GM18526 (cell line): Measurements from ENCODE around the gene CDC42BPA.

Source experiments
- POLR2A ChIP-seq: IDR thresholded peaks from 3 replicates; pipeline ENCODE4 v1.6.1; 2011; ENCODE audit not compliant: insufficient read length; ENCODE audit errors: extremely low read depth

Gene CDC42BPA

GRCh38 chr1:227318853-227319607 is 738 bp upstream of the CDC42BPA start:
- no peak for TF ChIP-seq POLR2A

DNA sequence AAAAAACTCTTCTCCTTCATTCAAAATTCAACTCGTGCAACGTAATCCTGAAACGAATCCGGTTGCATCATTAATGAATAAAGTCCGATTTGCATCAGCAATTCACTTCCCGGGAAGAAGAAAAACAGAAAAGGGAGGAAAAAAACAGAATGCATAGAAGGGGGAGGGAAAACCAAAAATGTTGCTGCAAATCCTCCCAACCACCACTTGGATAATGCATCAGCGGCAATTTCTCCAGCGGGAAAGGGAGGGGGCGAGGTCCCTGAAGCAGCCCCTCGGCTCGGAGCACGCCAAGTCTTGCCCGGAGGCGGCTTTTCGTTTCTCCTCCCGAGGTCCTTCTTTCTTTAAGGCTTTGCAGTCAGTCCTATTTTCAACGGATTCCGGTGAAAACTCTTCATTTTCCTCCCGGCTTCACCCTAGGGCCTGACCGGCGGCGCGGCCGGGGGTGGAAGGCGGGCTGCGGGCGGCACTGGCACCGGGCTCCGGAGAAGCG is 723 bp downstream of the CDC42BPA start:
- no peak for TF ChIP-seq POLR2A

DNA sequence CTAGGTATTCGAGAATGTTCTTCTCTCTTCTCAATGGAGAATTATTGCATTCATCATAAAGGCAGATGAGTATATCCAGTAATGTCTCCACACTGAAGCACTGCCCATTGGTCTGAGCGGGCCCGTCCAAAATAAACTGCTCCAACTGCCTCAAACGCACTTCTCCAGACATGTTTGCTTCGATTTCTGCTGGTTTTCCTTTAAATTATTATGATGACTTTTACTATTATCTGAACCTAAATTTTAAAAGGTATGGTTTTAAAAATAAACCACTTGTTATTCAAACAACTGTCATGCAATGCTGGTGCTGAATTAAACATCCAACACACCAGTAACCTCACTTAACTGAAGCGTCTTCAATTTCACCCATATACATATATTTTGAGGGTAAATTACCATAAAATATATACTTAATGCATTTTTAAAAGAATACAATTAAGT is 1.3 kb downstream of the CDC42BPA start:
- no peak for TF ChIP-seq POLR2A

GRCh38 chr1:227316456-227316855 is 1.8 kb downstream of the CDC42BPA start:
- no peak for TF ChIP-seq POLR2A

DNA sequence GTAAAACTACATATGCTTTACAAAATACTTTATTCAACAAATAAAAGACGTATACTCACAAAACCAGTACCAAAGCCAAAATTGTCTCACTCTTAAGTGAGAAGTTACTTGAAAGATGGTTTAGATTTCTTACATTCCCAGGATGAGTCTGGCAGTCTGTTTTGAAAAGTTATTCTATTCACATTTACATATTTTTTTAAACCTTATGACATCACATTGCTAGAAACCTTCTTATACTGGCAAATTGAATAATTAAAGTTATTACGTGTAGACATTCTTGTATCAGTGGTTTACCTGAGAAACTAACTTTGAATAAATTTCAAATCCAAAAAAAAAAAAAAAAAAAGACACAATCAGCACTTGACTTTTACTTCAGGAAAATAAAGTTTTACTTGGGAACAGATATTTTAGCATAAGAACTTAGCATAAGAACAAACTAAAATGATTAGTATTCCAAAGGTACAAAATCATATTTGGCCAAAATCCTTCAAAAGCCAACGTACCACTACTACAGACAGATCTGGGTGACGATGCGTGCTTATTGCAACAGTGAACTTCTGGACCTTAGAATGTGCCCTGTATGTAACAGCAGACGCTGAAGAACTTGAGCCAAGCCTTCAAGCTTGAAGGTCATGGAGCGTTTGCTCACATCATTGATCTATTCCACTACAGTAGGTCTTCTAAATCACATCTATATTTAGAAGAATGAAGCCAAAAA is 2.5 kb downstream of the CDC42BPA start:
- no peak for TF ChIP-seq POLR2A

DNA sequence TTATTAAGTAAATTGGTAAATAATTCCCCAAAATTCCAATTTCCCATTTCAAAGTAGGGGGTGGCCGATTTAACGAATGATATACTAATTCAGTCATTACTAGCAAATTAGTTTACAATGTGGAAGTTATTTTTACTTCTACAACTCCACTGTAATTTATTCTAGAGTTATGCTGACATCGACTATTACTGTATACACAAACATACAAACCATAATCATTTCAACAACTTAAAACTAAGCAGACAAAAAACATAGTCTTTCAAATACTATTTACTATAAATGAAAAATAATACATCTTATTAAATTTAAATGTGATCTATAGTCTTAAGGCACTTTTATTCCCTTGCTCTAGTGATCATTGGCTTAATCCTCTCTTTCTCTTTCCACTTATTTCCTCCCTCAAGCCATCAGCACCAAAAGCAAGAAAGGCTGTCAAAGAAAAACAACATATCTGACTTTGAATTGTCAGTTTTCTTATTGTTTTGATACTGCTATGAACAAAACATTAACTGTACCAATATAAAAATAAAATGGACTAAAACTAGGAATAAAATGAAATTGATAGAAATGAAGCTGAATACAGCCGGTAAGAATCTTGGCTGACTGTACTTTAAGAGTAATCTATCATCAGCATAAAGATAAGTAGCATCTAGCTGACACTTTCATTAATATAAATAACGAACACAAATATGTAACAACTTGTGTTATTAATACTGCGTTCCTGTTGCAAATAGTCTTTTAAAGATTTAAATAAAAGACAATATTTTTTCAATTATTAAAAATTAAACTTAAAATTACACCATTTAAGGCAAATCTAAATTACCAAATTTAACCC is 4.1 kb downstream of the CDC42BPA start:
- no peak for TF ChIP-seq POLR2A

GRCh38 chr1:227312361-227313025 is 5.8 kb downstream of the CDC42BPA start:
- TF ChIP-seq POLR2A, result no peak

DNA sequence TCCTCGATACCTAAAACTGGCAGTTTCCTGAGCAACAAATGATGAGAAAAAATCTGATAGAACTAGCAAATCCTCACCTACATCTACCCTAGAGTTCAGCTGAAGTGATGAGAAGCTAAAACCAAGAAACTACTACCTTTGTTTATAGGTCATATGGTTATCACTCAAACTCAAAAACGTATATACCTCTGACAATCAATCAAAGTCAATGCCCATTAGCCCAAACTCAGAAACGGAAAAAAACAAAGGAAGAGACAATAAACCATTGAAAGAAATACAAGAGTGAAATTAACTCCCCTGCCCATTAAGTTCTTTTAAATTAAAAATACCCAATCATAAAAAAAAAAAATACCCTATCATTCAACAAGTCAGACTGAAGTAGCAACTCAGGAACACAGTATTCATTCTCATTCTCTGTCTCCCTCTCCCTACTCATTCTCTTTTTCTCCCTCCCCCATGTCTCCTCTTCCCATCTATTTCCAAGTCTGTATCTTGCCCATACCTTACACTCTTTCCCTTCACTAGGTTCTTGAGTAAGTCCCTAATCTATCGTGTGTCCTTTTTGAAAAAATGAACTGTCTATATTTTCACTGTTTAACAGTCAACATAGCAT is 6.8 kb downstream of the CDC42BPA start:
- no peak for TF ChIP-seq POLR2A

DNA sequence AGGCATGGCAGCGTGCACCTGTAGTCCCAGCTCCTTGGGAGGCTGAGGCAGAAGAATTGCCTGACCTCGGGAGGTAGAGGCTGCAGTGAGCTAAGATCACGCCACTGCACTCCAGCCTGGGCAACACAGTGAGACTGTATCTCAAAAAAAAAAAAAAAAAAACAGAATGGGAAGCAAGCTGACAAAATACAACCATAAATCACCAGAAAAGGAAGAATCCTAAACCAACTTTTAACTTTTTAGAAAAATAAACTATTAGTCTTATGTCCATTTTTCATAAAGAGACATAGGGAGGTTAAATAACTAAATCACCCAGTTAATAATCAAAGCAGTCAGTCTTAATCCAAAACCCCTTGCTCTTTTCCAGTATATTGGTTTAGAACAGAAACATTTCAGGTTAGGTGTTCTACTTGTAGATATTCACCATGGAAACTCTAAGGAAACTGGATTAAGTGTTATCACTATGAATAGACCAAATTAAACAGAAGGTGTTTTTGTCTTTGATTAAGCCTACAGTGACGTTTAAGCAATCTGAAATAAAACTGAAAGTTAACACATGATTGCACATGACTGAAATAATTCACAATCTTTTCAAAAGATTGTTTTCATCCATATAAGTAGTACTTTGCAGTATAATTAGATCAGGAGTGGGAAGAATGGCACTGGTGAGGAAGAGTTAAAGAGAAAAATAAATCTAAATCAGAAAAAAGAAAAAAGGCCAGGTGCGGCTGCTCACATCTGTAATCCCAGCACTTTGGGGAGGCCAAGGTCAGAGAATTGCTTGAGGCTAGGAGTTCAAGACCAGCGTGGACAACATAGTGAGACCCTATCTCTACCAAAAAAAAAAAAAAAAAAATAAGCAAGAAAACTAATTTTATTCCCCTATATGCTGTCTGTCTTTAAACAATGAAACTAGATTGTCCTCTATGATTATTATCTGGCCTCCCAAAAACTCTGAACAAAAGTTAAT is 9.6 kb downstream of the CDC42BPA start:
- TF ChIP-seq POLR2A, result no peak

DNA sequence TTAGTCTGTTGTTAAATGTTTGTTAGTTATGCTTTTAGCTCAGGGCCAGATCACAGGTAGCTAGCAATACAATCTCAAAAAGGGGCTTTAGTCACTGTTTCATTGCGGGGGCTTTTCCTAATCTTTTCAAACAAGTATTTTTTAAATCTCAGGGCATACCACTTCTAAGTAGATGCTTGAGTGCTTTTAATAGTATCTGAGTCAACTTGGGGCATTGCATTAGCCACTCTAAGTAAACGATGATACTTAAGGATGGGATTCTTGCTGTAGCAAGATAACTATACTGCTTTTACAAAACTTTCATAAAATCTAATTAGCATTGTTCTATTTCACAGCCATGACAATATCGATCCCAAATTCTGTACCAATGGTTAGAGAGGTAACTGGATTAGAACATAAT is 11.6 kb downstream of the CDC42BPA start:
- TF ChIP-seq POLR2A, result no peak

- TF ChIP-seq POLR2A, result no peak
Observed at GRCh38 chr1:227305894-227306626, 12.2 kb downstream of the CDC42BPA start.

- TF ChIP-seq POLR2A, result no peak
Observed at GRCh38 chr1:227304665-227305064, 13.6 kb downstream of the CDC42BPA start.

DNA sequence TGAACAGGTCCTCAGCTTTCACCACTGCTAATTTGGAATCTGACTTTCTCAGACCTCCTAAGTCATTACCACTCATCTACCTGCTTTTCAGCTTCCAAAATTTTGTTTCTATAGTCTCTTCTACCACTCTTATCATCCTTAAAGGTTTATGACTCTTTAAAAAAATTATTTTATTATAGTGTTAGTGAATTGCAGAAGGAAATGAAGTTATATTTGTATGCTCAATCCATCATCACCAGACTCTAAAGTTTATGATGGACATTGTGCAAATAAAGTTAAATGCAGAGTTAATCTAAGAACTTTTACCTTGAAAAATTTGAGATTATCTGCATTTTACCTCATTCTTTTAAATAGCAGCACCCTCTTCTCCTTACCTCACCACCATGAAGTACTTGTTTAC is 14.6 kb downstream of the CDC42BPA start:
- TF ChIP-seq POLR2A, result no peak
